Stomach (tissue), 4 donors: ENCODE data around the gene RAB41.

Experiments used
- CTCF ChIP-seq, 7 experiments: fragments of 450-650 bp in 4 of 7; fragments of 200-600 bp in 3 of 7; sonication (generic) in 3 of 7; IDR thresholded peaks; one replicate each; pipeline ENCODE4 v1.5.1; 2016 to 2019; ENCODE audit warnings: antibody characterized with exemption in 7 of 7, control low read depth in 2 of 7, mild to moderate bottlenecking in 1 of 7
- EP300 ChIP-seq: sonication (generic); formaldehyde crosslinking; IDR thresholded peaks from one replicate; pipeline ENCODE4 v1.6.1; 2017; ENCODE audit warnings: antibody characterized with exemption
- POLR2AphosphoS5 ChIP-seq, 3 donors: sonication (generic); formaldehyde crosslinking; IDR thresholded peaks; one replicate each; pipeline ENCODE4 v1.6.1; 2016; ENCODE audit warnings: antibody characterized with exemption in 3 of 3

- TF ChIP-seq CTCF (IDR thresholded peaks at IDR 0.05) (no peak), EP300 (no peak), POLR2AphosphoS5 (IDR thresholded peaks at IDR 0.05) (no peak)
Measured at GRCh38 chrX:70255452-70255851, 26.5 kb upstream of the RAB41 start.
